Tibial artery (tissue), 4 donors: Measurements from ENCODE around the gene KLF16.

ENCODE experiments used
- DNase-seq, 2 donors: peaks; one replicate each; pipeline ENCODE4 v3.0.0-alpha.2; 2019
- H3K27ac ChIP-seq, 2 donors: fragments of 200-600 bp; sonication (generic) in 1 of 2; 1 replicate in 1 of 2; 2 replicates in 1 of 2; pipeline ENCODE4 v1.5.1; 2018 to 2019; ENCODE audit warnings: mild to moderate bottlenecking in 1 of 2
- H3K27me3 ChIP-seq, 2 donors: fragments of 200-600 bp; sonication (generic) in 1 of 2; one replicate each; pipeline versions ENCODE4 v1.5.1 to v1.6.0; 2016 to 2019
- H3K36me3 ChIP-seq, 3 donors: fragments of 200-600 bp; sonication (generic) in 2 of 3; one replicate each; pipeline ENCODE4 v1.5.1; 2016 to 2019; ENCODE audit warnings: mild to moderate bottlenecking in 2 of 3
- H3K4me1 ChIP-seq, 4 donors: fragments of 200-600 bp; sonication (generic) in 2 of 4; 1 replicate in 3 of 4; 2 replicates in 1 of 4; pipeline ENCODE4 v1.5.1; 2016 to 2019
- H3K4me3 ChIP-seq, 2 donors: fragments of 200-600 bp; sonication (generic) in 1 of 2; 1 replicate in 1 of 2; 2 replicates in 1 of 2; pipeline ENCODE4 v1.5.1; 2018 to 2019; ENCODE audit warnings: mild to moderate bottlenecking in 2 of 2
- H3K9me3 ChIP-seq, 3 donors: fragments of 200-600 bp; sonication (generic) in 1 of 3; one replicate each; pipeline ENCODE4 v1.5.1; 2016 to 2019
- CTCF ChIP-seq, 2 experiments: fragments of 200-600 bp in 1 of 2; fragments of 450-650 bp in 1 of 2; IDR thresholded peaks; one replicate each; pipeline ENCODE4 v1.5.1; 2017 to 2019; ENCODE audit warnings: antibody characterized with exemption in 2 of 2, mild to moderate bottlenecking in 1 of 2, moderate library complexity in 1 of 2
- intact Hi-C: fragments of 100-400 bp; cut with DNase I; formaldehyde crosslinking; loops from one replicate; pipeline ENCODE4 v1.15.0; 2023; ENCODE audit warnings: low total_unique reads

KLF16 gene

GRCh38 chr19:1868971-1869370, 5.6 kb upstream of the KLF16 start:
- peaks cover 0 to 42% (median 24%) of the 10 kb centered on the region in 4 donors for H3K4me1 ChIP-seq
- H3K9me3 ChIP-seq = no peaks in the 10 kb centered on the region
- no peaks in the 10 kb centered on the region for H3K27me3 ChIP-seq
- no peak for TF ChIP-seq CTCF (IDR thresholded peaks at IDR 0.05)
- H3K4me3 ChIP-seq = no peak overlapping the region
- peaks cover 0 to 13% (median 4%) of the 10 kb centered on the region in 3 donors for H3K36me3 ChIP-seq
- intact Hi-C loops = no loop called here
- H3K27ac ChIP-seq = no peak overlapping the region
- DNase-seq = no peak

DNA sequence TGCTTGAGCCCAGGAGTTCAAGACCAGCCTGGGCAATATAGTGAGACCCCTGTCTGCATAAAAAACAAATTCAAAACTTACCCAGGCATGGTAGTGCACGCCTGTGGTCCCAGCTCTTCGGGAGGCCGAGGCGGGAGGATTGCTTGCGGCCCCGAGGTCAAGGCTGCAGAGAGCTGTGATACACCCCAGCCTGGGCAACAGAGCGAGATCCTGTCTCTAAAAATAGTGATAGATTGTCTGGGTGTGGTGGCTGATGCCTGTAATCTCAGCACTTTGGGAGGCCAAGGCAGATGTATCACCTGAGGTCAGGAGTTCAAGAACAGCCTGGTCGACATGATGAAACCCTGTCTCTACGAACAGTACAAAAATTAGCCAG, 4.0 kb upstream of the KLF16 start:
- no peak overlapping the region for H3K4me3 ChIP-seq
- no peak for TF ChIP-seq CTCF (IDR thresholded peaks at IDR 0.05)
- peaks cover 0 to 29% (median 11%) of the 10 kb centered on the region in 4 donors for H3K4me1 ChIP-seq
- peaks cover 0 to 13% (median 4%) of the 10 kb centered on the region in 3 donors for H3K36me3 ChIP-seq
- DNase-seq = no peak
- intact Hi-C loops = no loop called here
- H3K27me3 ChIP-seq = no peaks in the 10 kb centered on the region
- H3K9me3 ChIP-seq = no peaks in the 10 kb centered on the region
- H3K27ac ChIP-seq = no peak overlapping the region

DNA sequence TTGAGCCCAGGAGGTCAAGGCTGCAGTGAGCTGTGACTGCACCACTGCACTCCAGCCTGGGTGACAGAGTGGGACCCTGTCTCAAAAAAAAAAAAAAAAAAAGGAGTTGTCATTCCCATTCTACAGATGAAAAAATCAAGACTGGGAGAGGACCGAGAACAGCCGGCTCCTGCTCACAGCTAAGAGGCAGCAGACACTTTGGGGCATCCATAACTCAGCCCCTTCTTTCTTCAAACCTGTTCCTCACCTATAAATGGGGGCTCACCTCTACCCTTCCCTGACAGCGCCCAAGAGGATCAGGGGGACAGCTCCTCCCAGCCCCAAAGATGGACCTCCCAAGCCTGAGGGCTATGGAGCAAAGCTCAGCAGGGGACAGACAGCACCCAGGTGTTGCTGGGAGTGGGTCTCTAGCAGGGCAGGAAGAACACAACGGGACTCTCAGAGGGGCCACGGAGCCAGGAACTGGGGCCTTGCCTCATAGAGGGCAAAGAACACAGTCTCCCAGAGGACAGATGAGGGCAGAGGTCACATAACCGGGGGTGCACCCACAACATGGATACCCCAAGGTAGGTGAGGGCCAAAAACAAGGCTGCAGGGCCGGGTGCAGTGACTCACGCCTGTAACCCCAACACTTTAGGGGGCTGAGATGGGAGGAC, 3.4 kb upstream of the KLF16 start:
- DNase-seq = no peak

DNA sequence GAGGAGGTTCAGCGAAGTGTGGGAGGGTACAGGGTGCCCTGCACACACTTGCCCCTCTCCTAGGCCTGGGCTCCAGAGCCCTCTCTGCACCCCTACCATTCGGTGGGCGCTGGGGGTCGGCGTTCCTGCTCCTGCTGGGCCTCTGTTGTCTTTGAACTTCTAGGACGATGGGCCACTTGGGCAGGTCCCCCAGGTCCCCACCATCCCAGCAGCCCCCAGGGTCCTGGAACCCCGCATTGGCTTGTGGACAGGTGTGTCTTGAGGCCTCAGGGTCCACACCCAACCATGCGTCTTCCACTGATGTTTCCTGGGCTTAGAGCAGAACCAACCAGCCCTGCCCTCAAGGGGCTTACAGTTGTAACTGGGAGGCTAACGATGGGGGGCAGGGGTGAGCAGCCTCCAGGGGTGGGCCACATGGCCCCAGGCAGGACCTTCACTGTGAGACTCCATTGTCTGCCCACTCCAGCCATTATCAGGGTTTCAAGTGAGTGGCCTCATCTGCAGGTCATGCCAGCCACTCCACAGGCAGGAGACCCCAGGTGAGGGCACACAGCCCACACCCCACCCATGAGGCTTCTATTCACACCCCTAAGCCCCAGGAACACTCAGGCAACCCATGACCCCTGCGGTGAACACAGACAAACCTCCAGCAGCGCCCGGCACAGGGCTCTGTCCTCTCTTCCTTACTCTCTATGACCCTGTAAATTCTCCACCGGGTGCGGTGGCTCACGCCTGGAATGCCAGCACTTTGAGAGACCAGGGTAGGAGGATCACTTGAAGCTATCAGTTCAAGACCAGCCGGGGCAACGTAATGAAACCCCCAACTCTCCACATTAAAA, 2.0 kb upstream of the KLF16 start:
- Histone ChIP-seq H3K4me3 (peak overlapping the region; percentile 63 to 71), H3K4me1 (peaks cover 0 to 33% (median 27%) of the 10 kb centered on the region in 4 donors), H3K9me3 (no peaks in the 10 kb centered on the region), H3K27me3 (no peaks in the 10 kb centered on the region), H3K27ac (peak overlapping the region; percentile 78 to 81), H3K36me3 (peaks cover 0 to under 1% (median 0%) of the 10 kb centered on the region in 3 donors)
- TF ChIP-seq CTCF (IDR thresholded peaks at IDR 0.05) = no peak
- intact Hi-C loops = no loop called here
- no peak for DNase-seq

More for the DNA sequence above, 3.4 kb upstream of the KLF16 start:
- no peaks in the 10 kb centered on the region for H3K27me3 ChIP-seq
- TF ChIP-seq CTCF (IDR thresholded peaks at IDR 0.05) = no peak
- H3K27ac ChIP-seq = no peak overlapping the region
- H3K4me1 ChIP-seq = peaks cover 0 to 29% (median 16%) of the 10 kb centered on the region in 4 donors
- H3K4me3 ChIP-seq = no peak overlapping the region
- peaks cover 0 to 13% (median 4%) of the 10 kb centered on the region in 3 donors for H3K36me3 ChIP-seq
- H3K9me3 ChIP-seq = no peaks in the 10 kb centered on the region
- intact Hi-C loops = no loop called here

DNA sequence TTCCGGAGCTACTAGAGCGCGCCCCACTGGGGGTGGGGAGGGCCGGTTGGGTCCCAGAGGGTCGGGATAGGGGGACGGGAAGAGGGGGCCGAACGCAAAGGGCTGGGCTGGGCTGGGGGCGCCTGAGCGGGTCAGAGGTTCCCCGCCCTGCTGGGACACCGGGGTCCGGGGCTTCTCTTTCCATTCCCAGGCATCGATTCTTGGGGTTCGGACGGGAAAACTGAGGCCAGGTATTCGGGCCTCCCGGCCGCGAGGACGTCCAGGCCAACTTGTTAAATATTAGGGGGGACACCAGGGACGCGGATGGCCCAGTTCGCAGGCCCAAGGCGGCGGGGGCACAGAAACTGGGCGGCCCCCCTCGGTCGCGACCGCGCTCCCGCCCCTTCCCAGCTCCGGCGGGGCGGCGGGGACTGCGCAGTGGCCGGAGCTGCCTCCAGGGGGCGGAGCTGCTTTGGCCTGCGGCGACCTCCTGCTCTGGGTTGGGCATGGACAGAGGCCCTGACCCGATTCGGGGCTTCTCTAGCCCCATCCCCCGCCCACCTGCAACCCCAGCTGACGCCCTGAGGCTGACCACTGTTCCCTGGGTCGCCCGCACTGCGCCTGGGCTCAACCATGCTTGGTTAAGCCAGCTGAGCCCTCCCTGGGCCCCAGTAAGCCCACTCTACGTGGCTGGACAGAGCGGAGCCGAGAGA, 1.2 kb upstream of the KLF16 start:
- intact Hi-C loops = no loop called here
- Histone ChIP-seq H3K27ac (peak overlapping the region; percentile 78 to 81), H3K36me3 (no peaks in the 10 kb centered on the region), H3K4me1 (peaks cover 0 to 41% (median 34%) of the 10 kb centered on the region in 4 donors), H3K27me3 (no peaks in the 10 kb centered on the region), H3K4me3 (peak overlapping the region; percentile 63 to 71), H3K9me3 (no peaks in the 10 kb centered on the region)
- peak in 1 of 2 donors; percentile 66 for DNase-seq
- peak; percentile 60 to 70 for TF ChIP-seq CTCF (IDR thresholded peaks at IDR 0.05)
